Fibroblast of skin of left biceps (primary cell): Measurements from ENCODE around the gene FLNB.
"Not testable (repeated sequence)": the region's sequence is repeated elsewhere in the genome, so short reads cannot be mapped to it uniquely, and the experiment has no call there.

Experiments used
- DNase-seq, 2 experiments: peaks; one replicate each; pipeline ENCODE4 v3.0.0-alpha.2; 2013; ENCODE audit warnings: low read depth in 2 of 2

FLNB gene

DNA sequence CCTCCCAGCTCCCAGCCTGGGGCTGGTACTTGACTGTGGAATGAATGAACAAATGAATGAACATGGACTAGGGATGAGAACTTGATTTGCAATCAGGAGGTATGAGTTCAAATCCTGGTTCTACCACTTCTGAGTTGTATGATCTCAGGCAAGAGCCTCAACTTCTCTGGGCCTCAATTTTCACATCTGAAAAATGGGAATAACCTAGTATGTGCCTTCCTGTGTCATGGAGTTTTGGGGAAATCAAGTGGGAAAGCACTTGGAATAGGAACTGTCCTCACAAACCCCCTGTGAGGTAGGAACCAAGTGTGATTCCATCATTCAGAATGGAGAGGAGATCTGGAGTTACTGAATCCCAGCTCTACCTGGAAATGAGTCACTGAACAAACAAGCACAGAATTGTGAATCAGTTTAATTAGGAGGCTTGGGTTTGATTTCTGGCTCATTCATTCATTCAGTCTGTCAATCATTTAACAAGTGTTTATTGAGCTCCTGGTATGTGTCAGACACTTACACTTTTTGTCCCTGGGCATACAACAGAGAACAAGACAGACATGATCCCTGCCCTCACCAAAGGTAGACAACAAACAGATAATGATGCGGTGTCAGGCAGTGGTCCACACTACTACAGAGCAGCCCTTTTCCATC, 172.8 kb downstream of the FLNB start:
- DNase-seq = no peak

DNA sequence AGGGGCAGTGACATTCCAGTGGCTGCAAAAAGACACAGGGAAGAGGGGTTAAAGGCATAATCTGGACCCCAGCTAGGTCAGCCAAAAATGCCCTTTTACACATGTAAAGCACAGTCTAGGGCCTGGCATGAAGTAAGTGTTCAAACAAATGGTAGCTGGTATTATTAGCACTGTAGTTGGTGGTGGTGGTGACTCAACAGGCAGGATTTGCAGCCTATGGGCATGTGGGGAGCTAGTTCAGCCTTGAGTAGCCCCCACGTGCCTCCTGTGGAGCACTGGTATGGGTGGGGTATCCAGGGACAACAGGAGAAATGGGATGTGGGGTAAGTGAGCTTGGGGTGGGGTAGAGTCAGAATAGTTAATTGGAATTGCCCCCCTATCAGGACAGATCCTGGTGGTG, 175.0 kb downstream of the FLNB start:
- DNase-seq = no peak

DNA sequence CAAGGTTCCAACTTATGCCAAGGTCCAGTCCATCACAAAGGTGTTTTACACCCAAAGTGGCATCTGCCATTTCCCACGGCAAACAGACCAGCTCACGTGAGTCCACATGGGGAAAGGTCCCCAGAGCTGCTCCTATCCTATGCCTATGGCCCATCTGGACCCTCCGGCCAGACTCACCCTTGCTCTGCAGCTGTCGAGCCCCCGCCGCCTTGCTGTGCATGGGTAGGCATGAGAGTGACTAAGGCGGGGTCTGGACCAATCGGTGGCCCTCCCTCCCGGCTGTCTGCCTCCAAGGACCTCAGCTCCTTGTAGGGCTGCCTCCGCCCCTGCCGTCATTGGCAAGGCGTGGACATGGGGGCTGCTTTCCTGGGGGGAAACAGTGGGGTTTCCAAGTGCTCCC, 175.7 kb downstream of the FLNB start:
- DNase-seq = no peak

DNA sequence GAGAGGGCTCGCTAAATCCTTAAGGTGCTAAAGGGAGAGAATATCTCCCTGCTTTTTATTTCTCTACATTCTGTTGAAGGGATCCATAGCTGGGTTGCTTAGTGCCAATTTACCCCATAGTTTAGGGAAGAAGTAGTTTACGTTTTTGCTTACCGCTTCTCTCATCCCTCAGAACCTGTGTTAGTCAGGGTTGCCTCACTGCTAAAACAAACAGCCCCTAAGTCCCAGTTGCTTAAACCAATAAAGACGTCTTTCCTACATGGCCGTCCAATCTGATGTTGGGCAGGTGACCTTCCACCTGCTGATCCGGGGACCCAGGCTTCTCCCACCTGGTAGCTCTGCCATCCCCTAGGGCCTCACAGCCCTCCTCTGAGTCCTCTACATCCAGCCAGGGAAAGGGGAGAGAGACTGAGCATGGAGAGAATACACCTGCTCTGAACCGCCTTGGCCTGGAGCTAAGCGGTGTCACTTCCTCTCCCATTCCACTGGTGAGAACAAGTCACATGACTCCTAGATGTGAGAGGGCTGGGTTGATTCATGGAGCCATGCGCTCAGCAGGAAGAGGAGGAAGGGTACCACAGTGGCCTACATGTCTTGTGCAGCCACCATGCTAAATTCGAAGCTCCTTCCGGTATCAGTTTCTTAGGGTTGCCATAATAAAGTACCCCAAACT, 176.2 kb downstream of the FLNB start:
- DNase-seq = no peak

DNA sequence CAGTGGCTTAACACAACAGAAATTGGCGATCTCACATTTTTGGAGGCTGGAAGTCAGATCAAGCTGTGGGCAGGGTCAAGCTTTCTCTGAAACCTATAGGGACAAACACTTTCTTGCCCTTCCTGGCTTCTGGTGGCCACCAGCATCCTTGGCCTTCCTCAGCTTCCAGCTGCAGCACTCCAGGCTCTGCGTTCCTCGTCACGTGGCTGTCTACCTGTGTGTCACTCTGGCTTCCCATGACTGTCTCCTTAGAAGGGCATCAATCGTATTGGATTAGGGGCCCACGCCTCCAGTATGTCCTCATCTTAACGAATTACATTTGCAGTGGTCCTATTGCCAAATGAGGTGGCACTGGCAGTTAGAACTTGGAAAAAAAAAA, 176.7 kb downstream of the FLNB start:
- DNase-seq = no peak

DNA sequence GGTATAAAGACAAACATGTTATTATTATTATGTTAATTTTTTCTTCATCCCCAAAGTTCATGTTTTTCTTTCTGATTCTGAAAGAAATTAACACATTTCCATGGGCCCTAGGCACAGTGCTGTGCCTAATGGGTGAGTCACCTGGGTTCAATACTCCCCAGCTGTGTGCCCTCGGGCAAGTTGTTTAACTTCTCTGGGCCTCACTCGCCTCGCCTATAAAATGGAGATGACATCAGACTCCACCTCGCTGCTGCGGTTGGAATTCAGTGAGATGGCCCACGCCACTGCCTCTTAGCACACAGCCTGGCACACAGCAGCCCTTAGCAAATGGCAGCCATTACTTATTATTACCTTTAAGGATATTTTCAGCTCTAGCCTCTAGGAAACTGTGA, 179.9 kb downstream of the FLNB start:
- no peak for DNase-seq

DNA sequence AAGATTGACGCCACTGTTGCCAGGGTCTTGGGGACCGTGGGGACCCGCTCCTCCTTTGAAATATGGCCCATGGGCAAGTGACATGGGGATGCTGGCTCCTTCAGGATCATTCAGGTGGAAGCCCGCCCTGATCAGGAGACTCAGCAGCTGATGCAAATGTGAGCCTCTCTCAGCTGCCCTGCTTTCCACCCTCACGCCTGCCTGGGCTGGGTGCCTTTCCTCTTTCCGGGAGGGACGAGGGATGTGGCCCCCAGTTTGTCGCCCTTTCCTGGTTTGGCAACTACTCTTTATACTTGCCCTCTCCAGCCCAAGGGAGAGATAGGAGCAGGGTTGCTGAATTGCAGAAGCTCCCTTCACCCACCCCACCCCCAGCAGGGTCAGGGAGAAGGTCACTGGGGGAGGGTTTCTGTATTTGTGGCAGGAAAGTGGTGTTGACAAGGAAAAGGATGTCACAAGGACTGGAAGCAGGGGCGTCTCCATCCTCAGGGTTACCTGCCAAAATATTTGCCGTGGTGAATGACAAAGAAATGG, 180.8 kb downstream of the FLNB start:
- DNase-seq = no peak

DNA sequence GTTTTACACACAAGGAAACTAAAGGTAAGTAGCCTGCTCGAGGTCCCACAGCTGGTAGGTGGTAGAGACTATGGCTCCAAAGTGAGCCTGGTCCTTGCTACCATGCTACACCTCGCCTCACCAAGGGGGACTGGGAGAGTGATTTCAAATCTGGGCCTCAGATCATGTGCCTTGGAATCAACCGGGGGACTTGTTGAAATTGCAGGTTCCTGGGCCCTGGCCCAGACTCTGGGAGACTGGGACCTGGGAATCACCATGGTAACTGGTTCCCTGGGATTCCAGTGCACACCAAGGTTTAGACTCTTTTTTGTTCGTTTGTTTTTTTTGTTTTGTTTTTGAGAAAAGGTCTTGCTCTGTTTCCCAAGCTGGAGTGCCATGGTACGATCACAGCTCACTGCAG, 181.5 kb downstream of the FLNB start:
- no peak for DNase-seq

DNA sequence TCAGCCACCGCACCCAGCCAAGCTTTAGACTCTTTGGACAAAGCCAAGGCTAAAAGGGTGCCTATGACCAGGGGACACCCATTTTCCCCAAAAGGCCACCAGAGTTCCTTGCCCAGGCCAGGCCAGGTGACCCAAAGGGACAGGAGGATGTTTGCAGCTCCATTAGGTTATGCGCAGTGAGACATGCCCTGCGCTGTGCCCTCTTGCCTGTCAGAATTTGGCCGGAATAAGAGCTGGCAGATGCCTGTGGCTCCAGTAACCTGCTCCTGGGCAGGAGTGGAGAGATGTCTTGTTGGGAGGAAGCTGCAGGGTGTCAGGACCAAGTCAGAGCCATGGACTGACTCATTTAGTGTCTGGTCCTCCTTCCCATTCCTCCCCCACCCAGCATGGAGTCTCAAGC, 182.1 kb downstream of the FLNB start:
- no peak for DNase-seq

DNA sequence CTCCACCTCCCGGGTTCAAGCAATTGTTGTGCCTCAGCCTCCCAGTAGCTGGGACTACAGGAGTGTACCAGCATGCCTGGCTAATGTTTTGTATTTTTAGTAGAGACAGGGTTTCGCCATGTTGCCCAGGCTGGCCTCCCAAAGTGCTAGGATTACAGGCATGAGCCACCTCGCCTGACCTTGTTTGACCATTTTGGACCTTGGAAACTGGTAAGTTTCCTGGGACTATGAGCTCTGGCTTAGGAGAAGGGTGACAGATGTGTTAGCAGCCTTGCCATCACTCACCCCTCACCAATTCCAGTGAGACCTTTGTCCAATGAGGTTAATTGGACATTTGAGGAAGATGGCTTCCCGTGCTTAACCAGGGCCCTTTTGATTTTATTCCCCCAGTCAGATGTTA, 182.7 kb downstream of the FLNB start:
- no peak for DNase-seq

DNA sequence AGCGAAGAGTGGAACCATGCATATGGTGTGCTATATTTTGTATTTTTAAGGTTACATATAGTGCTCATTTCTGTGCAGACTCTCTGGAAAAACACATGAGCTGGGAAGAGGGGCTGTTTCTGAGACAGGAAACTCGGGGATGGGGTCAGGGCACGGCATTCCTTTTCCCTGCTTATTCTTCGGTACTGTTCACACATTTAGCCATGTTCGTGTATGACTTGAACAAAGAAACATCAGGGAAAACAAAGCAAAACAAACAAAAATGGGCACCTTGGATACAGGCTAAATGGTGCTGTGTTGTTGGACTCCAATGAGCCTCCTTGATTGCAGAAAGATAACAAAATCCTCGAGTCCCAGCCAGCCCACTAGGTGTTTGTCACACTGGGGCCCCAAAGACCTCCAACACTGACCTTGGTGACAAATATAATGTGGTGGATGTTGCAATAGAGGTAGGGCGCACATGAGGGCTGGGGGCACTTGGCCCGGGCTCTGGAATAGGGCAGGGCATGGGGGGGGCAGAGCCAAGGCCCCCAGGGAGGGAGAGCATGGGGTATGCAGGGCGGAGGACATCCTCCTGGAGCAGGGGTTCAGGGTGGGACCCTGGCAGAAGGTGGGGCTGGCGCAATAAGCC, 183.3 kb downstream of the FLNB start:
- DNase-seq = no peak

DNA sequence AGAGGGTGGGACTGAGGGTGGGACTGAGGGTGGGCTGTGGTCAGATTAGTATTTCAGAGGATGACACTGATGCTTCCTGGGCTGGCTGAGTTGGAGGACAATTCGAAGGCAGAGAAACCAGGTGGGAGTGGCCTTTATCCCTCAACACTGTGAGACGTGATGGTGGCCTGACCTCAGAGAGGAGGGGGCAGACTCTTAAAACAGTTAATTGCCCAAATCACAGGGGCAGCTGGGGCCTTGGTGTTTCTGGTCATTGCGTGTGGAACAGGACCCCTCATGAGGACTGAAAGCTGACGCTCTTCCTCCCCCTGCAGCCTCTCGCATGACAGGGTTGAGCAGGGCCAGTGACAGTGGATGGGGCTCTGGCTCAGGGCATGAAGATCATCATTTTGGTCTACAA, 183.8 kb downstream of the FLNB start:
- DNase-seq = no peak

DNA sequence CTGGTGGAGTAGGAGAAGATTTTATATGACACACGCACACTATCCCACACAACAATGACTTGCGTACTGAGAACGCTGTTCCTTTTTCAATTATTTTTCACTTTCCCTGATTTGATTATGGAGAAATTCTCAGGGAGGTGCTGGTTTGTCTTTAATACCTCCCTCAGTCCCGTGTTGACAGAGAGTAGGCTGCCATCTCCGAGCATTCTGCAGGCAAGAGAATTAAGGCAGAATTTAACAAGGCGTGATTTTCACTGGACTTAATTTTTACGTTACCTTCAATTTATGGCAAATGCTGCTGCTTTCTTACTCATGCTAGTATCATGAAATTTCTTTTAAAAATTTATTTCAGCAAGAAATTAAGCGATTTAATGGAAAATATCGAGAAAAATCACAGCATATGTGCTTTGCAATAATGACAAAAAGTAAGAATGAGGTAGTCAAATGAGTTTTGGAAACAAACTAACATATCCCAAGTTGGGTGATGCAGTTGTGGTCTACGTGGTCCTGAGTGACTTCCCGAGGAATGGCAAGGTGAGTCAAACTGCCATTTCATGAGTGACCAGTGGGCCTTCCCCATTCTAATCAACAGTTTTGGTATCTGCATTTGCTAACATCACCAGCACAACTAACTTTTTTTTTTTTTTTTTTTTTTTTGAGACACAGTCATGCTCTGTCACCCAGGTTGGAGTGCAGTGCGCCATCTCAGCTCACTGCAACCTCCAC, 185.6 kb downstream of the FLNB start:
- DNase-seq = no peak

DNA sequence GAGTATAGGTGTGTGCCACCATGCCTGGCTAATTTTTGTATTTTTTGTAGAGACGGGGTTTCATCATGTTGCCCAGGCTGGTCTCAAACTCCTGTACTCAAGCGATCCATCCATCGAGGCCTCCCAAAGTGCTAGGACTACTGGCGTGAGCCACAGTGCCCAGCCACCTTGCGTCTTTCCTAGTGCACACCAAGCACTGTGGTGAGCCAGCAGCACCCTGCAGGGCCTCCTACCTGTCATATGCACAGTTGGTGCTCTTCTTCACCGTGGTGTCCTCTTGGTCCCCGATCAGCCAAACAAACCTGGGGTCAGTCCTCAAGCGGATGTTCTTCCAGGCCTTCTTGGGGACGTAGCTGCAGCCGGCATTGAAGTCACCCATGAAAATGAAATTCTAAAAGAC, 189.4 kb downstream of the FLNB start:
- no peak for DNase-seq

DNA sequence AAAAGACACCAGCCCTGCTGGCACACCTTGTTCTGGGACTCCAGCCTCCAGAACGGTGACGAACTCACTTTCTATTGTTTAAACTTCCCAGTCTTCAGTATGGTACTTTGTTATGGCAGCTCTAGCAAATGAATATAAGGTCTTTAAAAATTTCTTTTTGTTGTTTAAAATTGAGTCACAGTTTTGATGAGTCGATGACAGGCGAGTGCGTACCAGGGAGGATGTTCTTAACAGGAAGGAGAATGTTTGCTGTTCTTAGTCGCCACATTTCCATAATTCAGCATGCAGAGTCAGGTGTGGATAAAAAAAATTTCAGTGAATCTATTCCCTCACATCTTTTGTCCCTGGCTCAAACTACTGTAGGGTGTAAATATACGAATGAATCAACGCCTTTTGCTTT, 190.1 kb downstream of the FLNB start:
- DNase-seq = no peak

DNA sequence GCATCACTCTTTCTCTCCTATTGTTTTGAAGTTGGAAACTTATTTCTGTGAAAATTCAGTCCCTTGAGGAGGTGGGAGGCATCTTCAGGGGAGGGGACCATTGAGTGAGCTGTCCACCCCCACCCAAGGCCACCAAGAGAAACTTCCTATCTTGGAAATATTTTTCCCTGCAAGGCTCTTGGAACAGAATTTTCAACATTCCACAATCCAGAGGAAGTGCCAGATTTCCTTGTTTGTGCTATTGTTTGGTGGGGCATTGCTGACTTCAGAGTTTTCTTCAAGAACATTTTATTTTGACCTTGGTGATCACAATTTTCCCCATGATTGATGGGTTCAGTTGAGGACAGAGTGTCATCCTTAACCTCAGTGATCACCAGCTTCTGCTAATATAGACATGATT, 190.6 kb downstream of the FLNB start:
- DNase-seq = no peak

DNA sequence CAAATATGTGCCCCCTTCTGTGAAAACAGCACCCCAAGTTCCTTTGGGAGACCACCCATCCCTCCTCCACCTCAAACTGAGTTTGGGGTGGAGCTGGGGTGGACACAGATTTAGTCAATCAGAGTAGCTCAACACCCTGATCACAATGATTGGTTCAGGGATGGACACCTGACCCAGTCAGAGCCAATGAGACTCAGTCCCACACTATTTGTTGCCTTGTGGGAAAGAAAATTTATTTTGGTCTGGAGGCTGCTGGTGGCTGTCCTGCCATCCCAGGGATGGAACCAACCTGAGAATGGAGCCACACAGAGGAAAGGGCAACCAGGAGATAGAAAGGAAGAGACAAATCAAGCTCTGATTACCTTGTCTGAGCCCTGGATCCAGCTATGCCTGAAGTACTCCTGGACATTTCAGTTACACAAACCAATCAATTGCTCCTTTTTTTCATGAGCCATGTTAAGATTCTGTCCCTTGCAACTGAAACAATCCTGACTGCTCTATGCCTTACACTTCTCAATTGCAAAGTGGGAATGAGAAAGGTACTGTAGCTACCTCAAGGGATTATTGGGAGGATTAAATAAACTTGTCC, 192.0 kb downstream of the FLNB start:
- DNase-seq = no peak

DNA sequence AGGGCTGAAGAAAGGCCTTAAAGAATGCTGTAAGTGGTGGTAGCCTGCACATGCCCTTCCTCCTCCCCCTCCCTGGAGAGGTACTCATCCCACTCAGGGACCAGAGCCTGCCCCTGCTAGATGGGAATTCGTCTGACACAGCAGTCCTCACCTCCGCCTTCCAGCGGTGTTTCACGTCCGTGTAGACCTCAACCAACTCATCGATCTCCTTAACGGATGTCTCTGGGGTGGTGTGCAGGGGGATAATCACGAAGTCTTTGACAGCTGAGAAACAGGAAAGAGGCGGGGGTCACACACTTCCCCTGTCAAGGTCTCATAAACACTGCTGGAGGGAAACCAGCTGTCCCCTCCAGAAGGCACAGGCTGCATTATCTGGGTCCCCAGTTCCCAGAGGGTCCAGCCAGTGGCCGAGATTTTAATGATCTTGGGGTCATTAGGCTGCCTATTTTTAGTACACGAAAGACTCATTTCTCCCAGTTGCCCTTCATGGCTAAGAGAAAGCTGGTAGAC, 192.7 kb downstream of the FLNB start:
- no peak for DNase-seq

DNA sequence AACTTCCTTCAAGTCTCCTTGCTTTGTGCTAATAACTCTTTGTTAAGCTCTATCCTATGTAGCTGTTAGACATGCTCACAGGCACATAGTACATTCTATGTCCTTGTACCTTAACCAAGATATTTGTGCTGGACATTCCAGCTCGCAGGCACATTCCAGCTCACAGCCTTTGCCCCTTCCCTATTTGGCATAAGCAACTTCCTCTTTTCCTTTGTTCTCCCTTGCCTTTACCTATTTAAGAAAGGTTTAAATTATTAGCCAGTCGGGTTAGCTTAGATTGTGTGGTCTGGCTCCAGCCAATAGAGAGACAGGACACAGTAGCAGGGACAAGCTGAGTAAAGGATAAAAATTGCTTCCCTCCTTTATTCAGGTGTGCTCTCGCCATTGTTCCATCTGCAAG, 193.2 kb downstream of the FLNB start:
- DNase-seq = not testable (repeated sequence)

DNA sequence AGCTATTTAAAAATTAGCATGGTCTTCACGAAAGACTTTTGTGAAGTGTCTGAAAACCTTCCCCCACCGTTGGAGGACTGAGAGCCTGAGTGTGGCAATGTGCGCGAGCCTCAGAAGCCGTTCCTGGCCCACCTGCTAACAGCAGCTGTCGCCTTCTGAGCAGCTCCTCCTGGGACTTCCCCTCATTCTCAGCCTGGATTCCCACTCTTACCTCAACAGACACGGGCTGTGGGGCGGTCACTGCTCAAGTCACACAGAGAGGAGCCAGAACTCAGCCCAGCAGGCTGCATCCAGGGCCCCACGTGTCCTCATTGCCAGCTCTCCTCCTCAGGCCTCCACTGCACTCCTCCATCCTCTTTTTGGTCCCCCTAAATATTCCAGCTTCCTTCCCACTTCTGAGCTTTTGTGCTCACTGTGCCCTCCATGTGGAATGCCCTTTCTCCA, 194.7 kb downstream of the FLNB start:
- DNase-seq = no peak

DNA sequence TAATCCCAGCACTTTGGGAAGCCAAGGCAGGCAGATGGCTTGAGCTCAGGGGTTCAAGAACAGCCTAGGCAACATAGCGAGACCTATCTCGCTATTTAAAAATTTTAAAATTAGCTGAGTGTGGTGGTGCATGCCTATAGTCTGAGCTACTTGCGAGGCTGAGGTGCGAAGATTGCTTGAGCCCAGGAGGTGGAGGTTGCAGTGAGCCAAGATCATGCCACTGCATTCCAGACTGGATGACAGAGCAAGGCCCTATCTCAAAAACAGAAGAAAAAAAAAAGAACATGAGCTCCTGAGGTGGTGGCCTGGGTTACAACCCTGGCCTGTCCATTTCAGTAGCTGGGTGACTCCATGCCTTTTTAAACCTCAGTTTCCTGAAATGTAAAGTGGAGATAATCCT, 195.3 kb downstream of the FLNB start:
- DNase-seq = no peak

DNA sequence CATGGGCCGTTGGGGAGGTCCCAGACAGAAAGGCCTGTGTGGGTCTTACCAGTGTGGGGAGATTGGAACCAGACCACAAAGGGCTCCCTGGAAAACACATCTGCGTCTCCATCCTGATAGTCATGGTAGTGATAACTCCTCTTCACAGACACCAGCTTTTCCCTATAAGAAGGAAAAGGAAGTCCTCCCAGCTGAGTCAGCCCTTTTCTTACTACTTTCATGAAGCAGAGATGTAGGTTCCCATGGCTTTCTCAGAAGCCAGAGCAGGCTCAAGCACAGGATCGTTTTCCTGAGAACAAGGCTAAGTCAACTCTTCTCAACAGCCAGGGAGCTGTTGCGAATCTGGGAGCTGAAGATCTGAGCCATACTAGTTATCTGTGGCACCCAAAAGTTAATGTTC, 196.5 kb downstream of the FLNB start:
- no peak for DNase-seq
